ENCODE results near the gene ADORA2B. TPM values are rescaled to one million over a fixed set of nuclear protein-coding genes. Genes with fewer than 3 reads are reported as not detected.
"Not testable (repeated sequence)": the region's sequence is repeated elsewhere in the genome, so short reads cannot be mapped to it uniquely, and the experiment has no call there.

The ADORA2B gene
- total RNA-seq, 1 donor from 2014 or later, result 4.1 TPM

DNA sequence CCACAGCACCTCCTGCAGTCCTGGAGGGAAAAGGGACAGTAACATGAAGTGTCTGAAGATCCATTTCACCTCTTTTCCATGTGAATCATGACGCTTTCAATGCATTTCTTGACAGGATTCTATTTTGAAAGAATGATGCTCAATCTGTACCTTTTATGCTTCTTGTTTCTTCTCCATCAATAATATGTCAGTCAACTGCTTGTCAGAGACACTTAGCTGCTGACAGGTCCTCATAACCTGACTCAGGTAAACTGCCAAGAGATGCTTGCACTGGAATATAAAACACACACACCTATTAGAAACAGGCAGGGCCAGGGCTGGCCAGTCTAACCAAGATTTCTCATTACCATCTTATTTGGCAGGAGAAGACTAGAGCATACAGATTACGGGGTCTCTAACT is 33.0 kb downstream of the ADORA2B start:
- DNase-seq (ENCODE audit: low spot score in 2 of 2) (no peak), FAIRE-seq (no peak)

DNA sequence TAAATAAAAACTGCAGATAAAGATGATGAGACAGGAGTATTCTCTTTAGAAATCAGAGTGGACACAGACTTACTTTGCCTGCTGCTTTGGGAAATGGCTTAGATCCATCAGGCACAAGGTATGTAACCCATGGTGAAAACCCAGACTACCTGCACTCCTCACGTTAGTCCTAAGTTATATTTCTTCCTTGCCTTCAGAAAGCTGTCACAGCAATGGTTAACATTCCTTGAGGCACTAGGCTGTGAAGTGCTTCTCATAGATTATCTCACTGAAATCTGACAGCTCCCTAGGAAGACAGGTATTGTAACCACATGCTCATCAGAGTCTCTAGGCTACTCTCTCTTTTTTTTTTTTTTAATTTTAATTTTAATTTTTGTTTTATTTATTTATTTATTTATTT is 33.7 kb downstream of the ADORA2B start:
- DNase-seq (ENCODE audit: low spot score in 2 of 2), result no peak
- FAIRE-seq, result no peak

DNA sequence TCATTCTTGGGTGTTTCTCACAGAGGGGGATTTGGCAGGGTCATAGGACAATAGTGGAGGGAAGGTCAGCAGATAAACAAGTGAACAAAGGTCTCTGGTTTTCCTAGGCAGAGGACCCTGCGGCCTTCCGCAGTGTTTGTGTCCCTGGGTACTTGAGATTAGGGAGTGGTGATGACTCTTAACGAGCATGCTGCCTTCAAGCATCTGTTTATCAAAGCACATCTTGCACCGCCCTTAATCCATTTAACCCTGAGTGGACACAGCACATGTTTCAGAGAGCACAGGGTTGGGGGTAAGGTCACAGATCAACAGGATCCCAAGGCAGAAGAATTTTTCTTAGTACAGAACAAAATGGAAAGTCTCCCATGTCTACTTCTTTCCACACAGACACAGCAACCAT is 34.1 kb downstream of the ADORA2B start:
- not testable (repeated sequence) for FAIRE-seq; DNase-seq (ENCODE audit: low spot score in 2 of 2)

DNA sequence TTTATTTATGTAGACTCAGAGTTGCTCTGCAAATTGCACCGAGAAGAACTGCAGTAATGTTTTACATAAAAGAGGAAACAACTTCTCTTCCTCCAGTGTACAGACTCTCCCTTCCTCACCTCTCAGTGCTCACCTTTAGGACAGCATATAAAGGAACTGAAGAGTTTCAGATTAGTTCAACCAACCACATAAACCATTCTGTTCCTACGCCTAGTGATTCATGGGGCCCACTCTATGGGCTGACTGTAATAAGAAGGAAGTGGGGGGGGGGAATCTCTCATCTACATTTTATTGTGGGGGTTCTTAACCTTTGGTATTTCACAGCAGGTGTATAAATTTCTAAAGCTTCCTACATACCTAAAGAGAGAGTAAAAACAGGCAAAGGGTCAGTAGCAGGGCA is 36.3 kb downstream of the ADORA2B start:
- no peak for FAIRE-seq

DNA sequence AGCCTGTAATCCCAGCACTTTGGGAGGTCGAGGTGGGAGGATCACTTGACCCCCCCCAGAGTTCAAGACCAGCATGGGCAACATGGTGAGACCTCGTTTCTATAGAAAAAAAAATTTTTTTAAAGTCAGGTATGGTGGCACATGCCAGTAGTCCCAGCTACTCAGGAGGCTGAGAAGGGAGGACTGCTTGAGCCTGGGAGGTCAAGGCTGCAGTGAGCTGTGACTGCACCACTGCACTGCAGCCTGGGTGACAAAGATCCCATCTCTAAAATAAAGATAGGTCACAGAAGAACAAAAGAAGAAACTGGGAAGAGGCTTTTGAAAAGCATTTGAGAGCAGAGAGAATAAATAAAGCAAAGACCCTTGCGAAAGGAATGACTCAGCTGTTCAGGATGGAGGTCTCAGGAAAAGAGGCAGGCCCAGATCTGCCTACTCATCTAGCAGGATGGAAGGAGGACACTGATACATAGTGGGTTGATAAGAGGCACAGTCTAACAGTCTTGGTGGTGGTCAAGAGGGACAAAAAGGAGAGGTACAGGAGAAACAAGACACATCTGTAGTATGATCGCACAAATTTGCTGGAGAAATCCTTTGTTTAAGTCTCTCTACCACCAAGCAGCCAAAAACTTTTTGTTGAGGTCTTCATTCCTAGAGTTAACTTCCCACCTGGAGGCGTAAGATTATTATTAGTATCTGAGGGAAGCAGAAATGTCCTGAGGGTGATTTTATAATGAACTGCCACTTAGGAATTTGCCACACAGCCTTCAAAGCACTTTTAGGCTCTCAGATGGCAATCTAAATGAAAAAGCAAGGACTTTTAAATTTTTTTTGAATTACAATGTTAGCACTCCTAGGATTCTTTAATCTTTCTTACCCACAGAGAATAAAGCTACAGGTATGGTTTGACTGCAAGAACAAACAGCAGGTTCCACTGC is 37.0 kb downstream of the ADORA2B start:
- FAIRE-seq (no peak), DNase-seq (ENCODE audit: low spot score in 2 of 2) (no peak)

More for the DNA sequence above, 36.3 kb downstream of the ADORA2B start:
- no peak for DNase-seq (ENCODE audit: low spot score in 2 of 2)

GRCh38 chr17:15996322-15996721 is 51.4 kb downstream of the ADORA2B start:
- FAIRE-seq, result no peak
- DNase-seq (ENCODE audit: low spot score in 2 of 2), result no peak

GRCh38 chr17:15998031-15998562 is 53.2 kb downstream of the ADORA2B start:
- DNase-seq (ENCODE audit: low spot score in 2 of 2), result no peak

DNA sequence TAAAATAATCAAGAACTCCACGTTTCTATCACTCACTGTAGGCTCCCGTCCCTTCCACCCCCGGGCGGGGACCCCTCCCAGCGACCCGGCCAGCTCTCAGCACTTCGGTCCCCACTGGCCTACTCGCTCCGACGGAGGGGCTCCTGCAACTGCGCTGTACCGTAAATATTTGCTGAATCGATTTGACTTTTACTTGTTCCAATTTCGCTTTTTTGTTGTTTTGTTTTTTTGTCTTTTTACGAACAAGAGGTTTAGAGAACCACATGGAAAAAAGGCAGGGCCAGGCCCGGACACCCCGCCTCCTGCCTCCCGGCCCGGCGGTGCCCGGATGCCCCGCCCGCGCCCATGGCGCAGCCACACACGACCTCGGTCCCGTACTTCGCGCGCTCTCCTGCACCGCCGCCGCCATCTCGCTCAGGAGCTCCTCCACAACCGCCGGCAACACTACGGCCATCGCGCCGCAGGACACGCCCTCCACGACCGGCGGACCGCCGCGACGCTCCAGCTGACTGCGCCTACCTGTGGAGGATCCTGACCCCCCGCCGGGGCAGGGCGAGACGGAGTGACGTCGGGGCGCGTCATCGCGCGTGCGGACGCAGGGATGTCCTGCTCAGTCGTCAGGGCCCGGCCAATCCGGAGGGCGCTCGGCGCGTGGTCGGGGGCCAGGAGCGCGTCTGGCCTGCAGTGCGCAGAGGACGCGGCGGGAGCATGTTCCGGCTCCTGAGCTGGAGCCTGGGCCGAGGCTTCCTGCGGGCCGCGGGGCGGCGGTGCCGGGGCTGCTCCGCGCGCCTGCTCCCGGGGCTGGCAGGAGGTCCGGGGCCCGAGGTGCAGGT is 54.4 kb downstream of the ADORA2B start, which contains the start of the genes TTC19 and ZSWIM7:
Gene TTC19 (plus strand): TSS at position 684 of the 833 bp plus-strand sequence. CDS start 25 bp downstream, at position 709.
Gene ZSWIM7 (minus strand): TSS at position 564 of the 833 bp plus-strand sequence. CDS start 110 bp downstream, at position 454.
- DNase-seq (ENCODE audit: low spot score in 2 of 2) (peak; percentile 98 to 99), FAIRE-seq (no peak)

More at GRCh38 chr17:15998031-15998562, 53.2 kb downstream of the ADORA2B start:
- no peak for FAIRE-seq

GRCh38 chr17:15999974-16000827 is 55.3 kb downstream of the ADORA2B start:
- FAIRE-seq, result no peak
- DNase-seq (ENCODE audit: low spot score in 2 of 2), result no peak

- no peak for FAIRE-seq
These were observed 56.4 kb downstream of the ADORA2B start for GRCh38 chr17:16001226-16001897.

GRCh38 chr17:16002708-16003260 is 57.9 kb downstream of the ADORA2B start:
- DNase-seq (ENCODE audit: low spot score in 2 of 2), result no peak
- FAIRE-seq, result no peak

More at GRCh38 chr17:16001226-16001897, 56.4 kb downstream of the ADORA2B start:
- no peak for DNase-seq (ENCODE audit: low spot score in 2 of 2)

DNA sequence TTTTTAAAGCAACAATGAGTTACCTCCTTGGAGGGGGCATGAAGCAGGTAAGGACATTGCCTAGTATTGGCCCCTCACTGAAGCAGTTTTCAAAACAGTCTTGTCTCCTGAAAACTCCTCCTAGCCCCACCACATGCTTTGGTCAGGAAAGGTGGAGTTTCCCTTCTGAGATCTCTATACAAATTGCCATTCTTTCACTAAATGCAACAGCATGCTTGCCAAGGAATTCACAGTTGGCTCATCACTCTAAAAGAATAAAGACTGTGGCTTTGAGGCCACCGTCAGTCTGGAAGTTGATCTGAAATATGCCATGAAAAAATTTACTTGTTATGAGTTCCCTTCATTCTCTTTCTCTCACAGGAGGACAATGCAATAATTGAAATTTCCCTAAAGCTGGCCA is 58.9 kb downstream of the ADORA2B start:
- FAIRE-seq (no peak), DNase-seq (ENCODE audit: low spot score in 2 of 2) (no peak)

DNA sequence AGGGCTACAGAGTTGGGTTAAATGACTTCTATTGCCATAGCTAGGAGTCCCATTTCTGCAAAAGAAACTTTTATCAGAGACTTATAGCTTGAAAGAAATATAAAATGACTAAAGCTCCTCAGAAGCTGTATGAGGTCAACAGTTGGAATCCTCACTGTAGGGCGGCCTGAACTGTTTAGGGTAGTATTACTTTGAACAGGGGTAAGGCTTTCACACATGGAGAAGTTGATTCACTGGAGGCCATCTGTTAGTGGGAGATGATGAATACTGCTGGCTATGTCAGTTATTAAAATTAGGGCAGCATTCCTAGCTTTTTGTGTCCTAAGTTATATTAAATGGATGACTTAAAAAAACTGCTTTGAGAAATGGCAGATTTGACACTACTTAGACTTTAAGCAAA is 60.7 kb downstream of the ADORA2B start:
- no peak for DNase-seq (ENCODE audit: low spot score in 2 of 2)
- FAIRE-seq, result no peak

DNA sequence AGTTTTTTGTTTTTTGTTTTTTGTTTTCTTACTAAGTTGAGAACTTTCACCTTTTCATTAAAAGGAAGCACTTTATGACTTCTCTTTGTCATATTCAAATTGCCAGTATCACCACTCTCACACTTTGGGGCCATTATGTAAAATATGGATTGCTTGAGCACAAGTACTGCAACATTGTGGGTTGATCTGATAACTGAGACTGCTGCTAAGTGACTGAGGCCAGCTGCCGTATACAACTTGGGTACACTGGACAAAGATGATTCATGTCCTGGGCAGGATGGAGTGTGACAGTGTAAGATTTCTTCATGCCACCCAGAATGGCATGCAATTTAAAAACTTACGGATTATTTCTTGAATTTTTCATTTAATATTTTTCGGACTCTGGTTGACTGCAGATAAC is 62.5 kb downstream of the ADORA2B start:
- no peak for FAIRE-seq
- no peak for DNase-seq (ENCODE audit: low spot score in 2 of 2)

DNA sequence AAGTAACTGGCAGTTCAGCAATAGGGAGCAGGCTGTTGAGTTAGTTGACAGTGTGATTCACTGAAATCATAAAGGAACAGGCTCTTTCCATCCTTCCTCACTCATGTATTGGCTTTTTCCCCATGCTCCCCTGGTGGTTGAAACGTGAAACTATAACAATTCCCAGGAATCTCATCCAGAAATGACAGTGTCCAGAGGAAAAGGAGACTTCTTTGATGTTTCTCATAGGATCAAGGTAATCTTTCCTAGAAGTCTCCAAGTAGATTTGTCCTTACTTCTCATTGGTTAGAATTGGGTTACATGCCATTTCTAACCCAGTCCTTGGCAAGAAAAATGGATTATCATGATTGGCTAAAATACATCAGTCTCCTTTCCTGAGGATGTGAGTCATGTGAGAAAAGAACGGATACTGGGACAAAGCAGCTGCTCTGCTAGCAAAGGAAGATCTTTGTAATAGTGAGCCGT is 69.0 kb downstream of the ADORA2B start:
- FAIRE-seq (no peak), DNase-seq (ENCODE audit: low spot score in 2 of 2) (no peak)

GRCh38 chr17:16019347-16019746 is 74.4 kb downstream of the ADORA2B start:
- FAIRE-seq (no peak), DNase-seq (ENCODE audit: low spot score in 2 of 2) (no peak)

DNA sequence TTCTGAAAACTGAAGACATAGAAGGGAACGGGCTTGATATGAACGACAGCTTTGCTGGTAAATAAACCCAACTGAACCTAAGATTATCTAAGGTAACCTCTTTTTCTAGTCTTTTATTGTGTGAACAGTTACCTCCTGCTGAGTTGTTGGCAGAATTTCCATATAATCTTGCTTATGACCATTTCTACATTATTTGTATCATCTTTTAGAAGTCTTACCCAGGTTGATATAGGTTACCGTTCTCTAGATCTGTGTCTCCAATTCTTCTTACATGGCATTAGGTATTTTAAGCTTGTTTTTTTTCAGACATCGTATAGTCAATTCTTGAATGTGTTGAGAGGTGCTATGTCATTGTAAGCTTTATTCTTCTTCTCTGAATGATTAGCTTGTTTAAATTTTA is 79.0 kb downstream of the ADORA2B start:
- no peak for DNase-seq (ENCODE audit: low spot score in 2 of 2)
- no peak for FAIRE-seq

- DNase-seq (ENCODE audit: low spot score in 2 of 2) (no peak), FAIRE-seq (no peak)
These were observed 80.3 kb downstream of the ADORA2B start for GRCh38 chr17:16025202-16025601.

All from frontal cortex (tissue), 4 donors.